Endothelial cell of umbilical vein (primary cell): ENCODE data around the gene USP17L10. TPM values are rescaled to one million over a fixed set of nuclear protein-coding genes. Genes with fewer than 3 reads are reported as not detected.
"Not testable (repeated sequence)": the region's sequence is repeated elsewhere in the genome, so short reads cannot be mapped to it uniquely, and the experiment has no call there.

Experiments
- BruUV-seq: library from RNA; stranded (reverse); fragments of 400-500 nt; replicated peaks from 2 replicates; lab custom pipeline; 2021; lab: Mats Ljungman, UMichigan
- CTCF ChIA-PET: fragments of 300-600, 350-600 bp; sonication (Branson Sonifier 250); formaldehyde crosslinking; loops from one replicate; lab custom pipeline; 2021; ENCODE audit warnings: antibody characterized with exemption, inconsistent platforms; lab: Charles Lee
- POLR2A ChIA-PET: fragments of 300-600, 350-600 bp; sonication (Branson Sonifier 250); formaldehyde crosslinking; loops from one replicate; lab custom pipeline; 2021; ENCODE audit warnings: antibody characterized with exemption, inconsistent platforms; lab: Charles Lee
- DNase-seq: peaks from one replicate; pipeline ENCODE4 v3.0.0-alpha.2; 2011; ENCODE audit warnings: low read depth, low spot score
- FAIRE-seq: peaks from 2 replicates; lab custom pipeline; 2011; peaks lifted over from hg19 to GRCh38; lab: Jason Lieb, UNC
- H2AFZ ChIP-seq: 2 replicates; pipeline ENCODE4 v1.6.0; 2012; ENCODE audit warnings: low read depth, low read length, control low read depth, inconsistent platforms
- H3K27ac ChIP-seq: 2 replicates; pipeline ENCODE4 v1.5.1; 2011; ENCODE audit warnings: low read depth, mild to moderate bottlenecking, control low read depth, low read length, moderate library complexity; ENCODE audit not compliant: insufficient read depth
- H3K27me3 ChIP-seq, 2 experiments: 2 replicates each; pipeline versions ENCODE4 v1.6.0 to v1.6.1; 2011; ENCODE audit warnings: low read length in 2 of 2, mixed read lengths in 1 of 2; ENCODE audit not compliant: control insufficient read depth in 2 of 2, insufficient read depth in 2 of 2
- H3K36me3 ChIP-seq, 2 experiments: 2 replicates in 1 of 2; 3 replicates in 1 of 2; pipeline ENCODE4 v1.5.1; 2011; ENCODE audit warnings: low read length in 2 of 2, mild to moderate bottlenecking in 1 of 2, moderate library complexity in 1 of 2; ENCODE audit not compliant: control insufficient read depth in 2 of 2, insufficient read depth in 2 of 2; ENCODE audit errors: extremely low read depth in 1 of 2
- H3K4me1 ChIP-seq: 3 replicates; pipeline ENCODE4 v1.5.1; 2011; ENCODE audit warnings: mild to moderate bottlenecking, low read length; ENCODE audit not compliant: control insufficient read depth, insufficient read depth; ENCODE audit errors: extremely low read depth
- H3K4me2 ChIP-seq: 2 replicates; pipeline ENCODE4 v1.6.1; 2011; ENCODE audit warnings: low read length, control low read depth, mixed read lengths; ENCODE audit not compliant: insufficient read depth
- H3K4me3 ChIP-seq, 3 experiments: fragments of 200-600 bp in 1 of 3; sonication (generic), shearing (Covaris generic) in 1 of 3; replicated peaks in 1 of 3; 2 replicates each; pipeline ENCODE4 v1.5.1; 2011 to 2016; ENCODE audit warnings: control low read depth in 3 of 3, low read length in 3 of 3, mild to moderate bottlenecking in 2 of 3, inconsistent platforms in 1 of 3, low read depth in 1 of 3, moderate library complexity in 1 of 3; ENCODE audit not compliant: insufficient read depth in 1 of 3
- H3K79me2 ChIP-seq: 2 replicates; pipeline ENCODE4 v1.6.0; 2012; ENCODE audit warnings: low read length, inconsistent platforms; ENCODE audit not compliant: control insufficient read depth, insufficient read depth
- H3K9ac ChIP-seq: replicated peaks from 2 replicates; pipeline ENCODE3; 2011; ENCODE audit warnings: low read length, control low read depth; ENCODE audit not compliant: insufficient read depth; ENCODE audit errors: extremely low read depth
- H3K9me1 ChIP-seq: replicated peaks from 3 replicates; pipeline ENCODE4 v1.6.0; 2011; ENCODE audit warnings: mild to moderate bottlenecking, low read length; ENCODE audit not compliant: control insufficient read depth, insufficient read depth; ENCODE audit errors: extremely low read depth
- H3K9me3 ChIP-seq: replicated peaks from 2 replicates; pipeline ENCODE4 v1.5.1; 2012; ENCODE audit warnings: low read length, inconsistent platforms; ENCODE audit not compliant: control insufficient read depth, insufficient read depth
- H4K20me1 ChIP-seq: replicated peaks from 2 replicates; pipeline ENCODE3; 2011; ENCODE audit warnings: mild to moderate bottlenecking, low read length; ENCODE audit not compliant: control insufficient read depth, insufficient read depth; ENCODE audit errors: extremely low read depth
- dilution Hi-C: fragments of 300-500 bp; cut with MboI; formaldehyde crosslinking; loops from one replicate; pipeline ENCODE4 v1.15.0; 2019; ENCODE audit warnings: low sequenced_read_pairs; ENCODE audit not compliant: extremely low pct_ligation_motif_present
- intact Hi-C: fragments of 100-400 bp; cut with micrococcal nuclease; formaldehyde crosslinking; loops from one replicate; pipeline ENCODE4 v1.10.0; 2022
- polyA plus RNA-seq, 4 experiments: library from polyadenylated mRNA; depleted of rRNA in 3 of 4; stranded (reverse) in 3 of 4; unstranded in 1 of 4; fragments of >200 nt; gene quantifications; 2 replicates each; pipeline versions ENCODE4 v1.2.1 to v1.2.3, GENCODE V29; 2011 to 2012; ENCODE audit warnings: missing spikeins in 1 of 4
- total RNA-seq: library from RNA; stranded (reverse); gene quantifications from 2 replicates; pipeline ENCODE4 v1.2.3, GENCODE V29; 2021

USP17L10 gene
- total and polyA plus RNA-seq, 2 donors (not counting 3 experiments of a cell fraction or from before 2014, with no cell fraction given) = not detected

DNA sequence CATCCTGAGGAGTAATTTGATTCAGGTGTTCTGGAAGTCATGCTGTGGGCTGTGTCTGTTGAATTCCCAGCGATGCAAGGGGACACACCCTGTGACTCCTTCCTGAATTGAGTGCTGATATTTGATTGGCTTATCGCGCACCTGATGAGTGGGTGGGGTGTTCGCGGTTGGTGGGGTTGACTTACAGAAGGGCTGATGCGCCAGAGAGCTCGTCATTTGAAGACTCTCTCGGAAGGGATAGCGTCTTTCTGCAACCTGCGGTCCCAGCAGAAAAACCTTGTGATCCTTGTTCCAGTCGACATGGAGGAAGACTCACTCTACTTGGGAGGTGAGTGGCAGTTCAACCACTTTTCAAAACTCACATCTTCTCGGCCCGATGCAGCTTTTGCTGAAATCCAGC lies 42.6 kb downstream of the USP17L10 start, which contains the start of gene USP17L19:
Gene USP17L19, plus strand, starts transcription at position 301 of the 400 bp plus-strand sequence. Its CDS starts 0 bp downstream, at position 301.
- H3K9me1 ChIP-seq, POLR2A ChIA-PET, H3K27ac ChIP-seq, FAIRE-seq, H3K4me1 ChIP-seq, dilution Hi-C loops, H3K79me2 ChIP-seq, H3K36me3 ChIP-seq, H2AFZ ChIP-seq, H3K4me3 ChIP-seq, DNase-seq, BruUV-seq, H3K27me3 ChIP-seq, H3K9ac ChIP-seq, H3K4me2 ChIP-seq, CTCF ChIA-PET, intact Hi-C loops, H3K9me3 ChIP-seq, H4K20me1 ChIP-seq: not testable (repeated sequence)

DNA sequence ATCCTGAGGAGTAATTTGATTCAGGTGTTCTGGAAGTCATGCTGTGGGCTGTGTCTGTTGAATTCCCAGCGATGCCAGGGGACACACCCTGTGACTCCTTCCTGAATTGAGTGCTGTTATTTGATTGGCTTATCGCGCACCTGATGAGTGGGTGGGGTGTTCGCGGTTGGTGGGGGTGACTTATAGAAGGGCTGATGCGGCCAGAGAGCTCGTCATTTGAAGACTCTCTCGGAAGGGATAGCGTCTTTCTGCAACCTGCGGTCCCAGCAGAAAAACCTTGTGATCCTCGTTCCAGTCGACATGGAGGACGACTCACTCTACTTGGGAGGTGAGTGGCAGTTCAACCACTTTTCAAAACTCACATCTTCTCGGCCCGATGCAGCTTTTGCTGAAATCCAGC lies 47.4 kb downstream of the USP17L10 start, which contains the start of gene USP17L20:
Gene USP17L20, plus strand, starts transcription at position 301 of the 400 bp plus-strand sequence. Its CDS starts 0 bp downstream, at position 301.
- DNase-seq, H3K4me3 ChIP-seq, FAIRE-seq, intact Hi-C loops, H3K36me3 ChIP-seq, H3K27me3 ChIP-seq, H3K9ac ChIP-seq, H3K4me1 ChIP-seq, H2AFZ ChIP-seq, H3K9me1 ChIP-seq, H3K4me2 ChIP-seq, POLR2A ChIA-PET, CTCF ChIA-PET, H3K79me2 ChIP-seq, H3K27ac ChIP-seq, BruUV-seq, H3K9me3 ChIP-seq, dilution Hi-C loops, H4K20me1 ChIP-seq: not testable (repeated sequence)

Other genes with a start within 250 kb of the USP17L10 start
- not detected in 2 replicates for gene FAM90A26, start 40.2 kb upstream of the USP17L10 start, total RNA-seq
- not detected in 2 replicates for gene FAM90A26, start 40.2 kb upstream of the USP17L10 start, polyA plus RNA-seq
- not detected in 2 replicates for gene USP17L11, start 4.7 kb downstream of the USP17L10 start, total RNA-seq
- not detected in 2 replicates for gene USP17L11, start 4.7 kb downstream of the USP17L10 start, polyA plus RNA-seq
- gene USP17L12, start 9.5 kb downstream of the USP17L10 start, total RNA-seq = not detected in 2 replicates
- gene USP17L12, start 9.5 kb downstream of the USP17L10 start, polyA plus RNA-seq = not detected in 2 replicates
- not detected in 2 replicates for gene USP17L13, start 14.2 kb downstream of the USP17L10 start, total RNA-seq
- not detected in 2 replicates for gene USP17L13, start 14.2 kb downstream of the USP17L10 start, polyA plus RNA-seq
- gene USP17L15, start 23.7 kb downstream of the USP17L10 start, total RNA-seq = not detected in 2 replicates
- gene USP17L15, start 23.7 kb downstream of the USP17L10 start, polyA plus RNA-seq = not detected in 2 replicates
- gene USP17L17, start 33.2 kb downstream of the USP17L10 start, total RNA-seq = not detected in 2 replicates
- gene USP17L17, start 33.2 kb downstream of the USP17L10 start, polyA plus RNA-seq = not detected in 2 replicates
- gene USP17L18, start 38.0 kb downstream of the USP17L10 start, total RNA-seq = not detected in 2 replicates
- gene USP17L18, start 38.0 kb downstream of the USP17L10 start, polyA plus RNA-seq = not detected in 2 replicates
- gene USP17L19, start 42.7 kb downstream of the USP17L10 start, total RNA-seq = not detected in 2 replicates
- not detected in 2 replicates for gene USP17L19, start 42.7 kb downstream of the USP17L10 start, polyA plus RNA-seq
- gene USP17L20, start 47.5 kb downstream of the USP17L10 start, total RNA-seq = not detected in 2 replicates
- not detected in 2 replicates for gene USP17L20, start 47.5 kb downstream of the USP17L10 start, polyA plus RNA-seq
- not detected in 2 replicates for gene USP17L21, start 52.2 kb downstream of the USP17L10 start, total RNA-seq
- gene USP17L21, start 52.2 kb downstream of the USP17L10 start, polyA plus RNA-seq = not detected in 2 replicates
- gene USP17L22, start 57.0 kb downstream of the USP17L10 start, total RNA-seq = not detected in 2 replicates
- gene USP17L22, start 57.0 kb downstream of the USP17L10 start, polyA plus RNA-seq = not detected in 2 replicates
- not detected in 2 replicates for gene USP17L24, start 114.5 kb downstream of the USP17L10 start, total RNA-seq
- not detected in 2 replicates for gene USP17L24, start 114.5 kb downstream of the USP17L10 start, polyA plus RNA-seq
- gene USP17L25, start 119.3 kb downstream of the USP17L10 start, total RNA-seq = not detected in 2 replicates
- not detected in 2 replicates for gene USP17L25, start 119.3 kb downstream of the USP17L10 start, polyA plus RNA-seq
- gene USP17L26, start 124.0 kb downstream of the USP17L10 start, total RNA-seq = not detected in 2 replicates
- gene USP17L26, start 124.0 kb downstream of the USP17L10 start, polyA plus RNA-seq = not detected in 2 replicates
- not detected in 2 replicates for gene USP17L5, start 128.7 kb downstream of the USP17L10 start, total RNA-seq
- not detected in 2 replicates for gene USP17L5, start 128.7 kb downstream of the USP17L10 start, polyA plus RNA-seq
- not detected in 2 replicates for gene USP17L27, start 133.5 kb downstream of the USP17L10 start, total RNA-seq
- gene USP17L27, start 133.5 kb downstream of the USP17L10 start, polyA plus RNA-seq = not detected in 2 replicates
- not detected in 2 replicates for gene USP17L28, start 138.2 kb downstream of the USP17L10 start, total RNA-seq
- gene USP17L28, start 138.2 kb downstream of the USP17L10 start, polyA plus RNA-seq = not detected in 2 replicates
- not detected in 2 replicates for gene USP17L29, start 143.0 kb downstream of the USP17L10 start, total RNA-seq
- gene USP17L29, start 143.0 kb downstream of the USP17L10 start, polyA plus RNA-seq = not detected in 2 replicates
- gene USP17L30, start 152.5 kb downstream of the USP17L10 start, total RNA-seq = not detected in 2 replicates
- gene USP17L30, start 152.5 kb downstream of the USP17L10 start, polyA plus RNA-seq = not detected in 2 replicates
- gene DEFB131A, start 233.8 kb downstream of the USP17L10 start, total RNA-seq = not detected in 2 replicates
- not detected in 2 replicates for gene DEFB131A, start 233.8 kb downstream of the USP17L10 start, polyA plus RNA-seq